ENCODE data around the gene FCMR. TPM values are rescaled to one million over a fixed set of nuclear protein-coding genes. Genes with fewer than 3 reads are reported as not detected.

The FCMR gene
- total and polyA plus RNA-seq, 2 donors (not counting 1 experiment from before 2014, with no cell fraction given), result 711 to 931 TPM

DNA sequence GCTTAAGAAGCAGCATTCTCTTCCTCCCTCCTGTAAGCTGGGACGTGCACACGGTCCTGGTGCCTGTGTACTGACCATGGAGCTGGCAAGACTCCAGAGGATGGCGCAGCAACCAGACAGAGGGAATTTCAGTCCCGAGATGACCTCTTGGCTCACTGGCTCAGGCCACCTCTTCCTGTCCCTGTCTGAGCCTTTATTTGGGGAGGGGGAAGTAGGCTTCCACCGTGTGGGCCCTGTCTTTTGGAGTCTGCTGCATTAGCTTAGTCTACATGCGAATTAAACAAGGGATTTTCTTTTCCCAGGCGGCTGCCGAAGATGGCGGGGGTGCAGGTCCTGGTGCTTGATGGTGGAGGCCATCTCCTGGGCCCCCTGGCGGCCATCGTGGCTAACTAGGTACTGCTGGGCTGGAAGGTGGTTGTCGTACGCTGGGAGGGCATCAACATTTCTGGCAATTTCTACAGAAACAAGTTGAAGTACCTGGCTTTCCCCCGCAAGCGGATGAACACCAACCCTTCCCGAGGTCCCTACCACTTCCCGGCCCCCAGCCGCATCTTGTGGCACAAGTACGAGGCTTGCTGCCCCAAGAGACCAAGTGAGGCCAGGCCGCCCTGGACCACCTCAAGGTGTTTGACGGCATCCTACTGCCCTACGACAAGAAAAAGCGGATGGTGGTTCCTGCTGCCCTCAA, 14.3 kb downstream of the FCMR start:
- Mint-ChIP-seq H3K27me3 (no peaks in the 10 kb centered on the region), H3K9me3 (ENCODE audit: insufficient read depth) (no peaks in the 10 kb centered on the region), H3K4me3 (peak overlapping the region; percentile 34), H3K27ac (peak overlapping the region; percentile 83), H3K4me1 (peaks cover 86% of the 10 kb centered on the region)
- ChIA-PET POLR2A (interaction anchor here (3.0 kb wide), 1 partner anchor 12 kb away, joined by 8 read pairs; no protein-coding TSS in a partner anchor), CTCF (interaction anchor here (0.6 to 11.6 kb wide), 12 partner anchors 11 to 188 kb away, joined by 3 to 208 read pairs (median 14); partner anchors contain the start of genes FCMR, IL20 and PIGR)
- intact Hi-C loops (cut with micrococcal nuclease), result no loop called here
- Histone ChIP-seq H3K79me2 (ENCODE audit: control insufficient read depth, insufficient read depth, low read length) (peaks cover 43% of the 10 kb centered on the region), H3K9me3 (ENCODE audit: control extremely low read depth in 1 of 3, control insufficient read depth in 2 of 3, insufficient read depth in 1 of 3, low read length in 2 of 3) (no peaks in the 10 kb centered on the region), H3K27me3 (replicated peaks in 1 of 4; ENCODE audit: control extremely low read depth in 1 of 4, control insufficient read depth in 3 of 4, insufficient read depth in 4 of 4, low read length in 3 of 4) (no peaks in the 10 kb centered on the region), H3K4me2 (replicated peaks; ENCODE audit: low read depth, low read length, poor library complexity, severe bottlenecking) (peak overlapping the region; percentile 34), H4K20me1 (ENCODE audit: control insufficient read depth, insufficient read depth, low read length, poor library complexity, severe bottlenecking) (peaks cover 97% of the 10 kb centered on the region), H3K27ac (ENCODE audit: low read length in 2 of 2) (peak overlapping the region in 1 of 2 donors; percentile 82), H3K4me1 (ENCODE audit: control insufficient read depth in 2 of 2, insufficient read depth in 2 of 2, low read length in 2 of 2) (peaks cover 69 to 80% of the 10 kb centered on the region in 2 donors), H3K4me3 (ENCODE audit: control extremely low read depth in 1 of 5, extremely low read depth in 1 of 5, insufficient read depth in 1 of 5, low read depth in 2 of 5, low read length in 4 of 5) (no peak overlapping the region), H3K36me3 (replicated peaks in 1 of 2; ENCODE audit: control extremely low read depth in 1 of 2, control insufficient read depth in 1 of 2, extremely low read depth in 1 of 2, insufficient read depth in 2 of 2, low read length in 1 of 2) (peaks cover 11 to 94% of the 10 kb centered on the region in 2 experiments), H2AFZ (ENCODE audit: insufficient read depth, low read depth, low read length, poor library complexity, severe bottlenecking) (no peak overlapping the region), H3K9ac (ENCODE audit: low read length) (no peak overlapping the region)
- no peak for DNase-seq
- ATAC-seq (ENCODE audit: low read depth), result no peak
- TF ChIP-seq, protein P1, sequence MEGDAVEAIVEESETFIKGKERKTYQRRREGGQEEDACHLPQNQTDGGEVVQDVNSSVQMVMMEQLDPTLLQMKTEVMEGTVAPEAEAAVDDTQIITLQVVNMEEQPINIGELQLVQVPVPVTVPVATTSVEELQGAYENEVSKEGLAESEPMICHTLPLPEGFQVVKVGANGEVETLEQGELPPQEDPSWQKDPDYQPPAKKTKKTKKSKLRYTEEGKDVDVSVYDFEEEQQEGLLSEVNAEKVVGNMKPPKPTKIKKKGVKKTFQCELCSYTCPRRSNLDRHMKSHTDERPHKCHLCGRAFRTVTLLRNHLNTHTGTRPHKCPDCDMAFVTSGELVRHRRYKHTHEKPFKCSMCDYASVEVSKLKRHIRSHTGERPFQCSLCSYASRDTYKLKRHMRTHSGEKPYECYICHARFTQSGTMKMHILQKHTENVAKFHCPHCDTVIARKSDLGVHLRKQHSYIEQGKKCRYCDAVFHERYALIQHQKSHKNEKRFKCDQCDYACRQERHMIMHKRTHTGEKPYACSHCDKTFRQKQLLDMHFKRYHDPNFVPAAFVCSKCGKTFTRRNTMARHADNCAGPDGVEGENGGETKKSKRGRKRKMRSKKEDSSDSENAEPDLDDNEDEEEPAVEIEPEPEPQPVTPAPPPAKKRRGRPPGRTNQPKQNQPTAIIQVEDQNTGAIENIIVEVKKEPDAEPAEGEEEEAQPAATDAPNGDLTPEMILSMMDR (IDR thresholded peaks at IDR 0.05), result no peak
- TF ChIP-seq EZH2 (IDR thresholded peaks at IDR 0.05; ENCODE audit: borderline replicate concordance, insufficient read depth, low read depth, low read length, poor library complexity, severe bottlenecking), result no peak
- WGBS (ENCODE audit: insufficient coverage), result 95% methylated on average over 21 of the region's 23 CpGs

Data from B cell (primary cell).